SK-N-SH treated with all-trans-retinoic acid at 6 μM for 48 hours (cell line): ENCODE data around the gene STUM.

ENCODE experiments used
- ATAC-seq: fragments of 200-7000 bp; cut with Tn5 transposase; 3 replicates; pipeline ENCODE4 v1.9.1; 2020; ENCODE audit warnings: mild to moderate bottlenecking, moderate library complexity
- ARNTL ChIP-seq: fragments of 450-650 bp; formaldehyde crosslinking; IDR thresholded peaks from 2 replicates; pipeline ENCODE4 v1.5.0; 2020; ENCODE audit warnings: low read depth, mild to moderate bottlenecking, moderate library complexity, borderline replicate concordance
- BACH2 ChIP-seq: fragments of 250-450 bp; sonication (Bioruptor Pico); IDR thresholded peaks from 2 replicates; pipeline ENCODE4 v1.9.0; 2021; ENCODE audit warnings: mild to moderate bottlenecking, borderline replicate concordance
- CREB5 ChIP-seq: fragments of 250-450 bp; sonication (Bioruptor Pico); IDR thresholded peaks from 2 replicates; pipeline ENCODE4 v1.5.1; 2020; ENCODE audit warnings: low read depth, mild to moderate bottlenecking, moderate library complexity
- CSRNP3 ChIP-seq: fragments of 250-450 bp; sonication (Bioruptor Pico); IDR thresholded peaks from 2 replicates; pipeline ENCODE4 v1.5.1; 2021; ENCODE audit warnings: mild to moderate bottlenecking, moderate library complexity
- ESRRG ChIP-seq: fragments of 250-450 bp; sonication (Bioruptor Pico); IDR thresholded peaks from 2 replicates; pipeline ENCODE4 v1.6.1; 2021; ENCODE audit warnings: mild to moderate bottlenecking
- GLIS3 ChIP-seq: fragments of 250-450 bp; sonication (Bioruptor Pico); IDR thresholded peaks from 2 replicates; pipeline ENCODE4 v1.5.0; 2020; ENCODE audit warnings: mild to moderate bottlenecking, moderate library complexity
- ISL1 ChIP-seq: fragments of 250-450 bp; sonication (Bioruptor Pico); IDR thresholded peaks from 2 replicates; pipeline ENCODE4 v2.1.2; 2022; ENCODE audit warnings: mild to moderate bottlenecking, moderate library complexity
- PATZ1 ChIP-seq: fragments of 250-450 bp; sonication (Bioruptor Pico); IDR thresholded peaks from 2 replicates; pipeline ENCODE4 v1.8.0; 2020; ENCODE audit warnings: mild to moderate bottlenecking, moderate library complexity, borderline replicate concordance
- POU6F1 ChIP-seq: fragments of 250-450 bp; sonication (Bioruptor Pico); IDR thresholded peaks from 2 replicates; pipeline ENCODE4 v1.8.0; 2021; ENCODE audit warnings: low read depth, mild to moderate bottlenecking, moderate library complexity, borderline replicate concordance
- RARB ChIP-seq: fragments of 250-450 bp; sonication (Bioruptor Pico); IDR thresholded peaks from 2 replicates; pipeline ENCODE4 v1.8.0; 2021; ENCODE audit warnings: mild to moderate bottlenecking, moderate library complexity
- SNAI2 ChIP-seq: fragments of 250-450 bp; sonication (Bioruptor Pico); IDR thresholded peaks from 2 replicates; pipeline ENCODE4 v1.5.0; 2020; ENCODE audit warnings: mild to moderate bottlenecking, moderate library complexity
- TCF4 ChIP-seq: fragments of 250-450 bp; sonication (Bioruptor Pico); IDR thresholded peaks from 2 replicates; pipeline ENCODE4 v1.8.0; 2021; ENCODE audit warnings: mild to moderate bottlenecking, moderate library complexity, borderline replicate concordance
- TOX ChIP-seq: fragments of 250-450 bp; sonication (Bioruptor Pico); IDR thresholded peaks from 2 replicates; pipeline ENCODE4 v1.8.0; 2021; ENCODE audit warnings: mild to moderate bottlenecking, moderate library complexity, borderline replicate concordance
- TSHZ2 ChIP-seq: fragments of 250-450 bp; sonication (Bioruptor Pico); IDR thresholded peaks from 2 replicates; pipeline ENCODE4 v1.5.0; 2020; ENCODE audit warnings: mild to moderate bottlenecking, moderate library complexity
- ZC3H10 ChIP-seq: fragments of 250-450 bp; sonication (Bioruptor Pico); IDR thresholded peaks from 2 replicates; pipeline ENCODE4 v1.5.1; 2021; ENCODE audit warnings: mild to moderate bottlenecking, moderate library complexity
- ZFP3 ChIP-seq: fragments of 250-450 bp; sonication (Bioruptor Pico); IDR thresholded peaks from 2 replicates; pipeline ENCODE4 v1.5.0; 2020; ENCODE audit warnings: mild to moderate bottlenecking, moderate library complexity
- ZFP30 ChIP-seq: fragments of 450-650 bp; formaldehyde crosslinking; IDR thresholded peaks from 2 replicates; pipeline ENCODE4 v1.5.0; 2022; ENCODE audit warnings: mild to moderate bottlenecking, moderate library complexity
- ZNF565 ChIP-seq: fragments of 450-650 bp; formaldehyde crosslinking; conservative IDR thresholded peaks from 2 replicates; pipeline ENCODE4 v1.5.0; 2020; ENCODE audit warnings: low read depth, mild to moderate bottlenecking, moderate library complexity
- ZNF8 ChIP-seq: fragments of 450-650 bp; formaldehyde crosslinking; IDR thresholded peaks from 2 replicates; pipeline ENCODE4 v1.5.0; 2020; ENCODE audit warnings: mild to moderate bottlenecking, moderate library complexity

Gene STUM

GRCh38 chr1:226557424-226557823, 8.9 kb downstream of the STUM start:
- no peak for TF ChIP-seq TSHZ2 (CRISPR knock-in tag)
- no peak for TF ChIP-seq TOX (CRISPR knock-in tag)
- TF ChIP-seq CSRNP3 (CRISPR knock-in tag) = no peak
- TF ChIP-seq ESRRG = no peak
- TF ChIP-seq BACH2 = no peak
- no peak for TF ChIP-seq ISL1 (CRISPR knock-in tag)
- TF ChIP-seq ZC3H10 = no peak
- TF ChIP-seq ZFP30 (CRISPR knock-in tag) = no peak
- no peak for TF ChIP-seq TCF4
- TF ChIP-seq POU6F1 (CRISPR knock-in tag) = no peak
- no peak for TF ChIP-seq CREB5
- no peak for TF ChIP-seq ZNF565 (CRISPR knock-in tag)
- no peak for TF ChIP-seq RARB (CRISPR knock-in tag)
- no peak for TF ChIP-seq PATZ1 (CRISPR knock-in tag)
- ATAC-seq = no peak

GRCh38 chr1:226558036-226558650, 9.6 kb downstream of the STUM start:
- no peak for ATAC-seq
- TF ChIP-seq TOX (CRISPR knock-in tag) (no peak), CSRNP3 (CRISPR knock-in tag) (no peak), ARNTL (CRISPR knock-in tag) (no peak), ZFP3 (CRISPR knock-in tag) (no peak), GLIS3 (CRISPR knock-in tag) (no peak), ZFP30 (CRISPR knock-in tag) (no peak), CREB5 (no peak), ZNF8 (CRISPR knock-in tag) (no peak), BACH2 (no peak), SNAI2 (no peak)
